ENCODE results near the gene SPRR2B.
"Not testable (repeated sequence)": the region's sequence is repeated elsewhere in the genome, so short reads cannot be mapped to it uniquely, and the experiment has no call there.

- not testable (repeated sequence) for TF ChIP-seq SOX6 (IDR thresholded peaks at IDR 0.05)
- TF ChIP-seq, protein P1, sequence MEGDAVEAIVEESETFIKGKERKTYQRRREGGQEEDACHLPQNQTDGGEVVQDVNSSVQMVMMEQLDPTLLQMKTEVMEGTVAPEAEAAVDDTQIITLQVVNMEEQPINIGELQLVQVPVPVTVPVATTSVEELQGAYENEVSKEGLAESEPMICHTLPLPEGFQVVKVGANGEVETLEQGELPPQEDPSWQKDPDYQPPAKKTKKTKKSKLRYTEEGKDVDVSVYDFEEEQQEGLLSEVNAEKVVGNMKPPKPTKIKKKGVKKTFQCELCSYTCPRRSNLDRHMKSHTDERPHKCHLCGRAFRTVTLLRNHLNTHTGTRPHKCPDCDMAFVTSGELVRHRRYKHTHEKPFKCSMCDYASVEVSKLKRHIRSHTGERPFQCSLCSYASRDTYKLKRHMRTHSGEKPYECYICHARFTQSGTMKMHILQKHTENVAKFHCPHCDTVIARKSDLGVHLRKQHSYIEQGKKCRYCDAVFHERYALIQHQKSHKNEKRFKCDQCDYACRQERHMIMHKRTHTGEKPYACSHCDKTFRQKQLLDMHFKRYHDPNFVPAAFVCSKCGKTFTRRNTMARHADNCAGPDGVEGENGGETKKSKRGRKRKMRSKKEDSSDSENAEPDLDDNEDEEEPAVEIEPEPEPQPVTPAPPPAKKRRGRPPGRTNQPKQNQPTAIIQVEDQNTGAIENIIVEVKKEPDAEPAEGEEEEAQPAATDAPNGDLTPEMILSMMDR (IDR thresholded peaks at IDR 0.05 in 2 of 3, conservative IDR thresholded peaks at IDR 0.05 in 1 of 3; ENCODE audit: insufficient read depth in 2 of 3, low read depth in 1 of 3, low read length in 3 of 3), result not testable (repeated sequence)
These were observed 49.6 kb downstream of the SPRR2B start for GRCh38 chr1:153021829-153022228.
